ENCODE data around the gene NOLC1. TPM values are rescaled to one million over a fixed set of nuclear protein-coding genes. Genes with fewer than 3 reads are reported as not detected.

The NOLC1 gene
- total RNA-seq, 1 donor from 2014 or later: 37.8 TPM

GRCh38 chr10:102200751-102201640 lies 48.8 kb downstream of the NOLC1 start:
- DNase-seq (ENCODE audit: low spot score): no peak

- DNase-seq (ENCODE audit: low spot score): no peak
Observed at GRCh38 chr10:102202386-102202785, 50.2 kb downstream of the NOLC1 start.

GRCh38 chr10:102208311-102209035 lies 56.3 kb downstream of the NOLC1 start:
- DNase-seq (ENCODE audit: low spot score): no peak

- DNase-seq (ENCODE audit: low spot score): no peak
Observed at GRCh38 chr10:102211615-102212299, 59.6 kb downstream of the NOLC1 start.

Other genes starting within 250 kb of the NOLC1 start
- gene ARMH3, start 96.2 kb upstream of the NOLC1 start, total RNA-seq: 26.4 TPM
- 22.8 TPM for gene HPS6, start 87.0 kb upstream of the NOLC1 start, total RNA-seq
- gene LDB1, start 32.0 kb upstream of the NOLC1 start, total RNA-seq: 77.8 TPM
- gene PPRC1, start 19.3 kb upstream of the NOLC1 start, total RNA-seq: 20.8 TPM
- not detected for gene ELOVL3, start 73.9 kb downstream of the NOLC1 start, total RNA-seq
- not detected for gene PITX3, start 89.1 kb downstream of the NOLC1 start, total RNA-seq
- gene GBF1, start 93.1 kb downstream of the NOLC1 start, total RNA-seq: 52.8 TPM
- gene NFKB2, start 243.3 kb downstream of the NOLC1 start, total RNA-seq: 42.2 TPM

Measured in mucosa of gallbladder (tissue), 1 donor.